HG03045 (cell line): Measurements from ENCODE around the gene CASTOR1.

ENCODE experiments used
- ATAC-seq: cut with Tn5 transposase; IDR thresholded peaks from one replicate; pipeline ENCODE4 v1.9.1; 2021; ENCODE audit warnings: mild to moderate bottlenecking, moderate library complexity; ENCODE audit not compliant: unreplicated experiment

CASTOR1 gene

DNA sequence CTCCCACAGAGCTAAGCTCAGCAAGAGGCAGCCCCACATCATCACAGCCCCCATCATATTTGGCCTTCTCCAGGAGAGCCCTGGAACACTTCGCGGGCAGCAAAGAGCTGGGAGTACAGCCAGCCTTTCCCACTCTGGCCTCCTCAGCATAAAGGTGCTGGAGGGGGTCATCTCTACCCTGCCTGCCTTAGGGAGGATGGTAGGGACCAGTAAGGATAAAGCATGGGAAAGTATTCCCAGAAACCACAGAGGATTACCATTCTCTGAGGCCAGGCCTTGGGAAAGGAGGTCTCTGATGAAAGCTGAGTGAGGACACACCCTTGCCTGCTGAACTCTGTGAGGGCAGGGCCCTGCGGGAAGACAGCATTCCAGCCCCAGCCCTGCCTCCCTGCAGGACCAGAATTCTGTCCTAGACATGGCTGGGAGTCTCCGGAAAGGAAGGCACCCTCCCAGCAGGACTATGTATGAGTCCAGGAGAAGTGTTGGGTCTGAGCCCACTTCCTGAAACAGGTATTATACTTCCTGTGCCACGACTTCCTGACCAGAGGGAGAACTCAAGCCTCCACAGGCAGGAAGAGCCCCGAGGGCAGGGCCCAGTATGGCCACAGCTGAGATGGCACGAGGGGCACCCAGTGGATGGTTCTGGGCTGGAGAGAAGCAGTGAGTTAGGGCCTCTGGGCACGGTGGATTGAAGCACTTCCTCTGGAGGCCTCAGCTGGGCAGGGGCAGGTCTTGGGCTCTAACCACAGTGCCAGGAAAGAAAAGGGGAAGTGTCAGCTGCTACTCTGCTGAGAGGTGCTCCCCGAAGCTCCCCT is 12.9 kb upstream of the CASTOR1 start:
- ATAC-seq: no peak

DNA sequence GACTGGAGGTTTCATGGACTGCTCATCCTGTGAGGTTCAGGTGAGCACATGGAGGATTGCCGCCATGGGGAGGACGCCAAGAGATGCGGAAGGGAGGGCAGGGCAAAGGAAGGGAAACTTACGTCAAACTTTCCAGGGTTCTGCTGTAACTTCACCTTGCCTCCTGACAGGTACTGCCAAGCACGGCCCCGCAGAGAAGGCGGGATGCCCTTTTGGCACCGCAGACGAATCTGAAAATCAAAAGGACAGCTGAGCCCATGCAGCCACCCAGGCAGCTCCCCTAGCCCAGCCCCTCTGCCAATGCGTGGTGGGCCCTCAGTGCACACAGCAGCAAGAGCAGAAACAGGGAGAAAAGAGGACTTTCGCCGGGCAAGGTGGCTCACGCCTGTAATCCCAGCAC is 10.0 kb upstream of the CASTOR1 start:
- no peak for ATAC-seq

- ATAC-seq: no peak
Observed at GRCh38 chr22:30297991-30298701, 8.8 kb upstream of the CASTOR1 start.

DNA sequence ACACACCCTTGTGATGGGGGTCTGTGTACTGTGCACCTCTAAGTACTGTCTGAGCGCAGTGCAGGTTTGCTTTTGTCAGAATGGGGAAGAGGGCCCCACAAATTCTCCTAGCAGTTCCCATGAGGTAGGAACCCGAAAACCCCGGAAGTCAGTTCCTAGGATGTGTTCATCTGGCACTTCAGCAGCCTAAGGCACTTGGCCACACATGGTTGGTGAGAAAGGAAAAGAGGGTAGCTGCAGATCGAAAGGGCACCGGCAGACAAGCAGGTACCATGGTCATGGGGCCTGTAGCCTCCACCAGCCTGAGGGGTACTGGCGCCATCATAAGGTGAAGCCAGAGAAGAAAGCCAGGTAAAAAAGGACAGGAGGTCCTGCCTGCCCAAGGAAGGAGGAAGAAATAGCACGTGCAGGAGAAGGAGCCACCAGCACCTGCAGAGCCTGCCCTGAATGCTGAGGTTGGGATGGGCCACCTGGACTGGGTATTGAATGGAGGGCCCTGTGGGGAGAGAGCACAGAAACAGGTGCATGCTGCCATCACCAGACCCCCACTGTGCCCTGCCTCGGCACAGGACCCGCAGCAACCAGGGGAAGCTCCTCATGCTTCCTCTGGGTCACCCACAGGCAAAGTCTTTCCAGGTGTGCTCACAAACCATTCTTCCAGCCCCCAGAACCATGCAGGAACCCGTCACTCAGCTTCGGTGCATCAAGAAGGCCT is 8.1 kb upstream of the CASTOR1 start:
- no peak for ATAC-seq

DNA sequence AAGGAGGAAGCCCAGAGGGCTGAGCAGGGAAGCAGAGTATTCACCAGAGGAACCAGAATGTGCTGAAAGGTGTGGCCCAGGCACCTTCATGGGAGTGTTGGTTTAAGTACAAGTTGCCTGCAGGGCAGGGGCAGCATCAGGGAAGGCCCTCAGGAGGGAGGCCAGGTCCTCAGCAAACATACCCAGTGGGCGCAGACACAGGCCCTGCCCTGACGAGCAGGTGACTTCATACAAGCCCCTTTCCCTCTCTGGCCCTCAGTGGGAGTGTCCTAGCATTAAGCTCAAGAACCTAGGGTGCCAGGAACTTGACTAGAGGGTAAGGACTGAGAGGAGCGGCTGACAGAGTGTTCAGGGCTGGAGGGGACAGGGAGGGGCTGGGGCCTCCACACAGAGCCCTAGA is 7.5 kb upstream of the CASTOR1 start:
- no peak for ATAC-seq

DNA sequence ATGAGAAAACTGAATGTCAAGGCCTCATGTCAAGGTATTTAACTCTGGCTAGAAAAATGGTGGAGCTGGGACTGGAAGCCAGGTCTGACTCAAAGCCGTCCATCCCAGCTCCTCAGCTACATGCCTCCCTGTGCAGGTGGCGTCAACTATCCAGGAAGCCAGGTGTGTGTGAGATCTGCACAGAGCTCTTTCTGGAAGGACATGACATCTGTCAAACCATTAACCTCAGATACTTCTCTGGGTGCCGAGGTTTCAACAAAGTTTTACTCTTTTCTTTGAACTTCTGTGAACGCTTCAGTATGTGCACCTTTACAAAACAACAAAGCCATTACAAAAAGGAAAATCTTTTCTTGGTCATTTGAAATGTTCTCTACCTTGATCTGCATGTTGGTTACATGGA is 7.0 kb upstream of the CASTOR1 start:
- ATAC-seq: no peak

GRCh38 chr22:30295576-30295975 is 6.3 kb upstream of the CASTOR1 start:
- no peak for ATAC-seq

GRCh38 chr22:30294830-30295229 is 5.5 kb upstream of the CASTOR1 start:
- ATAC-seq: no peak

GRCh38 chr22:30294066-30294465 is 4.8 kb upstream of the CASTOR1 start:
- ATAC-seq: no peak

- no peak for ATAC-seq
Observed at GRCh38 chr22:30293026-30293425, 3.7 kb upstream of the CASTOR1 start.

DNA sequence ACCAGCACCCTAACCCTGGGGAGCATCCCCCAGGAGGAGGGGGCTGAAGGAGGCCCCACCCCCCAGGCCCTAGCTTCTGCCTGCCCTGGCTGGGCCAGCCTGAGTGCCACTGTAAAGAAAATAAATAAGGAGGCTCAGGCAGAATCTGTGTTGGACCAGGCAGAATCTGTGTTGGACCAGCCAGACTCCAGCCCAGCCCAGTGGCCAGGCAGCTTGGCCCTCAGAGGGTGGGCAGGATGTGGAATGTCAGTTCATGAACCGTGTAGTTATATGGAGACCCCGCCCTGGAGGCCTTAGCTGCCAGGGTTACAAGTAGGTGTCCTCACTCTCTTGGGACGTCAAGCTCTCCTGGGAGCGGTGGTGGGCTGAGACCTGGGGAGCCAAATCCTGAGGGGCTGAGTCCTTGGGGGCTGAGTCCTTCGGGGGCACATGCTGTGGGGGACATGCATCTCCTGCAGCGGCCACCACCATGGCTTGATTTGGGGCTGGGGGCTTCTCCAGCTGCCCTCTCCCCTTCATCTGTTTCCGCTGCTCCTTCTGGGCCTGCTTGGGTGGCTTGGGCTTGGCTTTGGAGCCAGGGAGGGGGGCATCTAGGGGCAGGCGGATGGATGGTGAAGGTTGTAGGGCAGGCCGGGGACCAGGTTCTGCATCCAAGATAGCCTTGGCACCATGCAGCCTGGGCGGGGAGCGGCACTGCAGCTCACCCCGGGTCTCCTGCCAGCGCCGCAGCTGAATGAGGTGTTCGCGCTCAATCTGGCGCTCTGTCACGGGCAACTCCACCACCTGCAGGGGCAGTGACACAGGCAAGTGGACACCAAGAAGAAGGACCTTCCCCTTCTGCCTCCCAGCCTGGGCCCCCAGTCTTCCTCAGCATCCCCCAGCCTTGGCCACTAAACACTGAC is 3.0 kb upstream of the CASTOR1 start:
- ATAC-seq: no peak

GRCh38 chr22:30291058-30291892 is 2.0 kb upstream of the CASTOR1 start:
- no peak for ATAC-seq

DNA sequence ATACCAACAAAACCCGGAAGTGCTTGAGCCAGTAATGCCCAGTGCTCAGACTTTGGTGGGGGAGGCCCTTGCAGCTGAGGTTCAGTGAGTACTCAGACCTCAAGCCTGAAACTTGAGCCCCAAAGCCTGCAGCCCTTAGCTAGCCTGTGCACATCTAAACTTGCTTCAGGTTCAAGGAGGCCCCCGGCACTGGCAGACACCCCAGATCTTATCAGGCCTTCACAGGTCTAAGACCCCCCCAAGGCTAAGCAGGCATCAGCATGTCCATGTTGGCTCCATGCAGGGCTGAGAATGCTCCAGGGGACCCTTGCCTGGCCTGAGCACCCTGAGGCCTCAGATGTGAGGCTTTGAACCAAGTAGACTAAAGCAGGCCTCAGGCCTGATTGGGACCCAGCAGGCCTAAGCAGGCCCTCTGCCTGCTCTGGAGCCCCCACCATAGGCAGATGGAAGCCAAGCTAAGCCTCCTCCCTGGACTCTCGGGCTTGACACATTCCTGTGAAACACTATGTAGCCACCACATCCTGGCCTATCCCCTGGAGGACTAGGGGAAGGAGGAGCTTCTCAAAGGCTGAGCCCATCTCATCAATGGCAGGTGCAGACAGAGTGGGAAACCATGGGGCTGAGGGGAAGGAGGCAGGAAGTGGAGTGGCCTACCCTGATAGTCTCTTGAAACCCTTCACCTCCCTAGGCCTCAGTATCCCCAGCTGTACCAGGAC is 1.2 kb upstream of the CASTOR1 start:
- no peak for ATAC-seq

- ATAC-seq: peak; percentile 7
Observed at GRCh38 chr22:30289980-30290313, 642 bp upstream of the CASTOR1 start.

DNA sequence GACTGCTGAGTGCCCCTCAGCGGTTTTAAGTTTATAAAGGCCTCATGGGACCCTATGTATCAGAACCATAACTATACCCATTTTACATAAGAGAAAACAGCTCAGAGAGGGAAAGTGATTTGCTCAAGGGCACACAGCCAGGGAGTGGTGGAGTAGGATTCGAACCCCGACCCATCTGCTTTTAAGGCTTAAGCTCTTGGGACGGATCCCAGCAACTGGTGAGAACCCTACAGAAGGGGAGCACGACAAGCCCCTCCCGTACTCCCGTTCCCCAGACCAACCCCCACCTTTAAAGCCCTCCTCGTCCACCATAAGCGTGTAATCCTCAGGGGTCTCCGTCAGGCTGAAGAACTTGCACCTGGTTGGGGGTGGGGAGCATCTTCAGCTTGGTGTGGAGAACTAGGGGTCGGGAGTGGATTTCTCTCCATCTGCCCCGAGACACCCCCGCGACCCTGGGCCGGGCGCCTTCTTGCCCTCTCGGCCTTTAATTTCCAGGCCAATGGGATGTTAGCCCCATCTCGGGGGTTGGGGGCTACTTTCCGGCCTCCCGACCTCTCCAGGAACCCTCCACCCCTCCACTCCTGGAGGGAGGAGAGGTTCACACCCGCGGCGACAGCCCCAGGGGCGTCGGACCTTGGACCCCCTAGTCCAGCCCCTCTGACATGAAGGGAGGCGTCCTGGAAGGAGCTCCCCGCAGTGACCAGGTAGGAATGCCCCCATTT is 725 bp downstream of the CASTOR1 start:
- no peak for ATAC-seq

DNA sequence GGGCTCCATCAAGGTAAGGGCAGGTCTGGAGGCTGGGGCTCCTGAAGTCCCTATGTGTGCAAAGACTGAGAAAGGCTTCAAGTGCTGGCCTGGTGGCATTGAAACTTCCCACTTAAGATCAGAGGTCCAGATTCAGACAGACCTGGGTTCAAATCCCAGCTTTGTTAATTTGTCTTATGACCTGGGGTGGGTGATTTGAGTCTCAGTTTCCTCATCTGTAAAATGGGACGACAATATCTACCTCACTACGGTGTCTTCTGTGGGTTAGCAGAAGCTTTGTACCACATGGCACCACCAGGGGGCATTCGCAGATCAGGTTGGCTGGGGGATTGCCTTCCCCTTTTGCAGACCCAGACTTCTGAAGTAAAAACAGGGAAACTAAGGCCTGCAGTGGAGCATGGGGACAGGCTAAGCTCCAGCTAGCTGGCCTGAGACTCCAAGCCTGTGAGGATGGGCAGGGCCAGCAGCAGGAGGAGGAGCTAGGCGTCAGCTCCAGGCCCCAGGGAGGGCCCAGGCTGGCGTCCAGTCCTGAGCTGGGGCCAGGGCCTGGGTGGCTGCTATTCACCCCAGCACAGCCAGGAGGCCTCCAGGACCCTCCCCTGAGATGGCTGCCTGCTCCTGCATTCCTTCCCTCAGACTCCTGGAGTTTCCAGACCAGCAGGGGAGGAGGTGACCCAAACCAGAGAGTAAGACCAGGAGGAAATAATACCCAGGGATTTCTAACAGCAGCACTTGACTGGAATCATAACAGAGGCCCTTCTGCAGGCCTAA is 1.5 kb downstream of the CASTOR1 start:
- ATAC-seq: no peak

- no peak for ATAC-seq
Observed at GRCh38 chr22:30286813-30287647, 2.3 kb downstream of the CASTOR1 start.
